GM23248 (cell line): ENCODE measurements around the gene TTLL4. TPM values are rescaled to one million over a fixed set of nuclear protein-coding genes. Genes with fewer than 3 reads are reported as not detected.

Experiments
- DNase-seq: peaks from one replicate; pipeline ENCODE4 v3.0.0-alpha.2; 2015
- H2AFZ ChIP-seq: fragments of 200-600 bp; sonication (generic); 2 replicates; pipeline ENCODE4 v1.6.1; 2016; ENCODE audit warnings: antibody characterized with exemption
- H3F3A ChIP-seq: fragments of 200-600 bp; sonication (generic); 2 replicates; pipeline ENCODE4 v1.6.1; 2016; ENCODE audit warnings: mild to moderate bottlenecking, antibody characterized with exemption, mixed run types; ENCODE audit not compliant: insufficient read depth
- H3K27ac ChIP-seq: fragments of 200-600 bp; sonication (generic); 2 replicates; pipeline ENCODE4 v1.5.1; 2016; ENCODE audit warnings: mild to moderate bottlenecking
- H3K27me3 ChIP-seq: fragments of 200-600 bp; sonication (generic); replicated peaks from 2 replicates; pipeline ENCODE4 v1.6.1; 2016; ENCODE audit warnings: mild to moderate bottlenecking; ENCODE audit not compliant: insufficient read depth
- H3K36me3 ChIP-seq: fragments of 200-600 bp; sonication (generic); 2 replicates; pipeline ENCODE4 v1.6.1; 2016; ENCODE audit warnings: low read depth, mild to moderate bottlenecking
- H3K4me1 ChIP-seq: fragments of 200-600 bp; sonication (generic); 2 replicates; pipeline ENCODE4 v1.6.1; 2016; ENCODE audit warnings: mild to moderate bottlenecking; ENCODE audit not compliant: insufficient read depth
- H3K4me2 ChIP-seq: fragments of 200-600 bp; sonication (generic); one replicate; pipeline ENCODE4 v1.6.1; 2016; ENCODE audit warnings: mild to moderate bottlenecking; ENCODE audit not compliant: unreplicated experiment
- H3K4me3 ChIP-seq: fragments of 200-600 bp; sonication (generic); 2 replicates; pipeline ENCODE4 v1.5.1; 2016; ENCODE audit warnings: mild to moderate bottlenecking
- H3K79me2 ChIP-seq: fragments of 200-600 bp; sonication (generic); 2 replicates; pipeline ENCODE4 v1.6.1; 2016; ENCODE audit warnings: mild to moderate bottlenecking; ENCODE audit not compliant: insufficient read depth
- H3K9ac ChIP-seq: fragments of 200-600 bp; sonication (generic); 2 replicates; pipeline ENCODE4 v1.6.1; 2016; ENCODE audit warnings: mild to moderate bottlenecking
- H3K9me2 ChIP-seq: fragments of 200-600 bp; sonication (generic); 2 replicates; pipeline ENCODE4 v1.6.1; 2016; ENCODE audit warnings: mixed run types, mild to moderate bottlenecking, moderate library complexity; ENCODE audit not compliant: insufficient read depth
- H3K9me3 ChIP-seq: fragments of 200-600 bp; sonication (generic); one replicate; pipeline ENCODE4 v1.6.1; 2017; ENCODE audit warnings: low read depth
- H4K20me1 ChIP-seq: fragments of 200-600 bp; sonication (generic); 2 replicates; pipeline ENCODE4 v1.6.0; 2016; ENCODE audit not compliant: insufficient read depth
- EZH2 ChIP-seq: fragments of 200-600 bp; sonication (generic); IDR thresholded peaks from 2 replicates; pipeline ENCODE4 v1.6.1; 2018; ENCODE audit warnings: antibody characterized with exemption, mild to moderate bottlenecking; ENCODE audit not compliant: insufficient read depth, poor library complexity, severe bottlenecking
- EZH2phosphoT487 ChIP-seq: fragments of 200-600 bp; sonication (generic); IDR thresholded peaks from 2 replicates; pipeline ENCODE4 v1.6.1; 2018; ENCODE audit warnings: antibody characterized with exemption, moderate library complexity, mild to moderate bottlenecking, low read depth; ENCODE audit not compliant: insufficient read depth
- whole genome bisulfite sequencing, 2 experiments: methylation state at CpG; one replicate each; pipeline ENCODE4 v1.1.6; 2015 to 2017; ENCODE audit warnings: low lambda C conversion rate in 2 of 2, low coverage in 1 of 2; ENCODE audit errors: missing lambda C conversion rate in 2 of 2; 5-methylcytosine and 5-hydroxymethylcytosine counted together
- in situ Hi-C: fragments of 300-500 bp; cut with MboI; formaldehyde crosslinking; loops from 2 replicates; pipeline ENCODE4 v1.15.0; 2020
- polyA plus RNA-seq: library from polyadenylated mRNA; unstranded; fragments of >200 nt; fragmentation: Nextera tagmentation; extraction: Ambion mirVana; gene quantifications from 2 replicates; pipeline ENCODE4 v1.2.1, GENCODE V29; 2016
- total RNA-seq: library from RNA; depleted of rRNA; stranded (reverse); fragments of >200 nt; shearing (Covaris generic); gene quantifications from 2 replicates; pipeline ENCODE4 v1.2.3, GENCODE V29; 2014; rRNA removed

TTLL4 gene
- total and polyA plus RNA-seq, 2 experiments from 2014 or later = 5.5 to 7.7 TPM

GRCh38 chr2:218799990-218800389 lies 89.4 kb downstream of the TTLL4 start:
- Histone ChIP-seq H2AFZ (no peak overlapping the region), H3K9me2 (no peaks in the 10 kb centered on the region), H3K4me1 (no peaks in the 10 kb centered on the region), H3K27ac (no peak overlapping the region), H3F3A (no peaks in the 10 kb centered on the region), H4K20me1 (no peaks in the 10 kb centered on the region), H3K36me3 (no peaks in the 10 kb centered on the region), H3K79me2 (no peaks in the 10 kb centered on the region), H3K9me3 (no peaks in the 10 kb centered on the region), H3K9ac (no peak overlapping the region), H3K27me3 (no peaks in the 10 kb centered on the region), H3K4me2 (no peak overlapping the region), H3K4me3 (no peak overlapping the region)
- 63% methylated on average over 6 of the region's 6 CpGs for WGBS, 2 experiments
- in situ Hi-C loops = no loop called here
- TF ChIP-seq EZH2phosphoT487 (no peak), EZH2 (no peak)
- DNase-seq = no peak

DNA sequence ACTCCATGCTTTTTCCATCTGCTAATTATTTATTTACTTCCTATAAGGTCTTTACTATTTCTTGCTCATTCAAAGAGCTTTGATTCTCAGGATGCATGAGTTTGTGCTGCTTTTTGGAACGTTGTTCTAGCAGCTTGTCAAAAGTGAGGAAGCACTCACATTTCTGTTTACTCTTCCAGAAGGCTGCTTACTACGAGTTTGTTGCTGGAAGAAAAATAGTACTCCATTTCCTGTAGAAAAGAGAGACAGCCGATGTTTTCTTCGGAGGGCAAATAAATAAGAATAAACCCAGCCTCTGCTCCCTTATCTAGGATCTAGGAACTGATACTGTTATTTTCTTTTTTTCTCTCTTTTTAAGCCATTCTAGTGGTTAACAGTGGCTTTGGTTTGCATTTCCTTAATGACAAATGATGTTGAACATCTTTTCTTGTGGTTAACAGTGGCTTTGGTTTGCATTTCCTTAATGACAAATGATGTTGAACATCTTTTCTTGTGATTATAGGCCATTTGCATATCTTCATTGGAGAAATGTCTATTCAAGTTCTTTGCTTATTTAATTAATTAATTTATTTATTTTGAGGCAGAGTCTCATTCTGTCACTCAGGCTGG lies 91.9 kb downstream of the TTLL4 start:
- Histone ChIP-seq H3F3A (peaks cover 13% of the 10 kb centered on the region), H3K9me3 (no peaks in the 10 kb centered on the region), H3K4me3 (no peak overlapping the region), H4K20me1 (no peaks in the 10 kb centered on the region), H3K27ac (no peak overlapping the region), H3K4me1 (peaks cover 18% of the 10 kb centered on the region), H3K79me2 (no peaks in the 10 kb centered on the region), H2AFZ (no peak overlapping the region), H3K9me2 (no peaks in the 10 kb centered on the region), H3K36me3 (no peaks in the 10 kb centered on the region), H3K27me3 (no peaks in the 10 kb centered on the region), H3K9ac (no peak overlapping the region), H3K4me2 (no peak overlapping the region)
- TF ChIP-seq EZH2 (no peak), EZH2phosphoT487 (no peak)
- in situ Hi-C loops = no loop called here
- no peak for DNase-seq
- WGBS, 2 experiments = 58 to 61% methylated on average over 4 of the region's 4 CpGs

GRCh38 chr2:218804817-218805216 lies 94.2 kb downstream of the TTLL4 start:
- Histone ChIP-seq H4K20me1 (no peaks in the 10 kb centered on the region), H3K4me1 (peaks cover 18% of the 10 kb centered on the region), H3F3A (peaks cover 13% of the 10 kb centered on the region), H3K9me2 (no peaks in the 10 kb centered on the region), H2AFZ (no peak overlapping the region), H3K4me2 (no peak overlapping the region), H3K9ac (no peak overlapping the region), H3K36me3 (no peaks in the 10 kb centered on the region), H3K4me3 (no peak overlapping the region), H3K27me3 (no peaks in the 10 kb centered on the region), H3K79me2 (no peaks in the 10 kb centered on the region), H3K27ac (no peak overlapping the region), H3K9me3 (no peaks in the 10 kb centered on the region)
- WGBS, 2 experiments = 96% methylated on average over 1 of the region's 1 CpG
- TF ChIP-seq EZH2phosphoT487 (no peak), EZH2 (no peak)
- in situ Hi-C loops = no loop called here
- DNase-seq = no peak

Other genes with a start within 250 kb of the TTLL4 start
- 6.6 and 6.7 TPM in 2 replicates for gene USP37, start 142.5 kb upstream of the TTLL4 start, total RNA-seq
- 5.0 and 5.1 TPM in 2 replicates for gene USP37, start 142.5 kb upstream of the TTLL4 start, polyA plus RNA-seq
- gene CNOT9, start 142.0 kb upstream of the TTLL4 start, total RNA-seq = 65.8 and 84.2 TPM in 2 replicates
- gene CNOT9, start 142.0 kb upstream of the TTLL4 start, polyA plus RNA-seq = 32.3 and 34.8 TPM in 2 replicates
- 0.51 and 1.3 TPM in 2 replicates for gene PLCD4, start 102.9 kb upstream of the TTLL4 start, total RNA-seq
- gene PLCD4, start 102.9 kb upstream of the TTLL4 start, polyA plus RNA-seq = 1.6 TPM in 2 replicates
- gene ZNF142, start 51.2 kb upstream of the TTLL4 start, total RNA-seq = 7.8 and 8.5 TPM in 2 replicates
- 6.6 and 11.5 TPM in 2 replicates for gene ZNF142, start 51.2 kb upstream of the TTLL4 start, polyA plus RNA-seq
- gene BCS1L, start 51.2 kb upstream of the TTLL4 start, total RNA-seq = 30.9 and 56.1 TPM in 2 replicates
- 39.9 and 44.2 TPM in 2 replicates for gene BCS1L, start 51.2 kb upstream of the TTLL4 start, polyA plus RNA-seq
- gene RNF25, start 38.8 kb upstream of the TTLL4 start, total RNA-seq = 31.7 and 37.4 TPM in 2 replicates
- gene RNF25, start 38.8 kb upstream of the TTLL4 start, polyA plus RNA-seq = 37.8 and 41.1 TPM in 2 replicates
- 17.5 and 24.5 TPM in 2 replicates for gene STK36, start 38.7 kb upstream of the TTLL4 start, total RNA-seq
- 19.2 and 22.2 TPM in 2 replicates for gene STK36, start 38.7 kb upstream of the TTLL4 start, polyA plus RNA-seq
- gene CYP27A1, start 71.3 kb downstream of the TTLL4 start, total RNA-seq = 3.9 and 4.1 TPM in 2 replicates
- gene CYP27A1, start 71.3 kb downstream of the TTLL4 start, polyA plus RNA-seq = 2.9 and 3.7 TPM in 2 replicates
- not detected in 2 replicates for gene PRKAG3, start 121.0 kb downstream of the TTLL4 start, total RNA-seq
- not detected in 2 replicates for gene PRKAG3, start 121.0 kb downstream of the TTLL4 start, polyA plus RNA-seq
- not detected in 2 replicates for gene WNT6, start 149.0 kb downstream of the TTLL4 start, total RNA-seq
- gene WNT6, start 149.0 kb downstream of the TTLL4 start, polyA plus RNA-seq = not detected in 2 replicates
- gene WNT10A, start 170.0 kb downstream of the TTLL4 start, total RNA-seq = not detected in 2 replicates
- not detected in 2 replicates for gene WNT10A, start 170.0 kb downstream of the TTLL4 start, polyA plus RNA-seq
- gene CDK5R2, start 248.8 kb downstream of the TTLL4 start, total RNA-seq = not detected in 2 replicates
- not detected in 2 replicates for gene CDK5R2, start 248.8 kb downstream of the TTLL4 start, polyA plus RNA-seq